A549 (cell line): Measurements from ENCODE around the gene RAPGEF4. TPM values are rescaled to one million over a fixed set of nuclear protein-coding genes. Genes with fewer than 3 reads are reported as not detected.

Experiments used
- ATAC-seq, 2 experiments: fragments of 200-7000 bp in 1 of 2; fragments of >200 bp in 1 of 2; cut with Nextera tagmentation in 1 of 2; cut with Tn5 transposase in 1 of 2; 3 replicates each; pipeline versions ENCODE4 v1.8.0 to v1.9.1; 2018 to 2020; ENCODE audit warnings: mild to moderate bottlenecking in 1 of 2, moderate library complexity in 1 of 2
- CTCF ChIA-PET: fragments of 300-600 bp; sonication (Branson Sonifier 250); formaldehyde crosslinking; extraction: SDS; loops from one replicate; lab custom pipeline; 2021; ENCODE audit warnings: antibody characterized with exemption, inconsistent platforms; lab: Yijun Ruan, JAX
- POLR2A ChIA-PET: fragments of 350-600 bp; formaldehyde crosslinking; extraction: SDS; loops from one replicate; lab custom pipeline; 2021; ENCODE audit warnings: antibody characterized with exemption, inconsistent platforms; lab: Yijun Ruan, JAX
- DNase-seq, 2 experiments: peaks; one replicate each; pipeline versions ENCODE4 v3.0.0 to v3.0.0-alpha.2; 2011 to 2016; ENCODE audit warnings: low read depth in 1 of 2, low spot score in 1 of 2
- FAIRE-seq: peaks from 2 replicates; lab custom pipeline; 2011; peaks lifted over from hg19 to GRCh38; lab: Jason Lieb, UNC
- H3K27ac ChIP-seq, 2 experiments: fragments of >200 bp; sonication (Bioruptor Twin); formaldehyde crosslinking; 3 replicates each; pipeline ENCODE4 v1.5.1; 2016 to 2017
- H3K4me1 ChIP-seq: fragments of >200 bp; sonication (Bioruptor Twin); formaldehyde crosslinking; 3 replicates; pipeline ENCODE4 v1.6.1; 2016
- H3K4me2 ChIP-seq: fragments of >200 bp; sonication (Bioruptor Twin); formaldehyde crosslinking; 3 replicates; pipeline ENCODE4 v1.6.1; 2016
- H3K4me3 ChIP-seq: fragments of >200 bp; sonication (Bioruptor Twin); formaldehyde crosslinking; 3 replicates; pipeline ENCODE4 v1.5.1; 2016
- H3K9me3 ChIP-seq: fragments of >200 bp; sonication (Bioruptor Twin); formaldehyde crosslinking; 3 replicates; pipeline ENCODE4 v1.6.1; 2016
- CBX2 ChIP-seq: fragments of 200-600 bp; sonication (generic); IDR thresholded peaks from 2 replicates; pipeline ENCODE4 v1.6.1; 2016; ENCODE audit warnings: low read depth, mild to moderate bottlenecking, borderline replicate concordance
- CHD4 ChIP-seq: fragments of 200-600 bp; sonication (generic); IDR thresholded peaks from 2 replicates; pipeline ENCODE4 v1.6.1; 2016; ENCODE audit warnings: antibody characterized with exemption, mild to moderate bottlenecking, borderline replicate concordance
- CTCF ChIP-seq: fragments of >200 bp; sonication (Bioruptor Twin); formaldehyde crosslinking; IDR thresholded peaks from 3 replicates; pipeline ENCODE4 v1.5.1; 2016
- EHF ChIP-seq: fragments of 250-450 bp; sonication (Bioruptor Pico); IDR thresholded peaks from 2 replicates; pipeline ENCODE4 v1.5.0; 2020; ENCODE audit warnings: mild to moderate bottlenecking
- EHMT2 ChIP-seq: fragments of 200-600 bp; sonication (generic); IDR thresholded peaks from 2 replicates; pipeline ENCODE4 v1.6.1; 2016; ENCODE audit warnings: antibody characterized with exemption, low read depth, mild to moderate bottlenecking, moderate library complexity
- EP300 ChIP-seq, 2 experiments: fragments of >200 bp; sonication (Bioruptor Twin); formaldehyde crosslinking; IDR thresholded peaks; 2 replicates in 1 of 2; 3 replicates in 1 of 2; pipeline ENCODE4 v1.6.1; 2016 to 2017
- FOXS1 ChIP-seq: fragments of 250-450 bp; sonication (Bioruptor Pico); IDR thresholded peaks from 2 replicates; pipeline ENCODE4 v1.5.0; 2020; ENCODE audit warnings: mild to moderate bottlenecking, moderate library complexity
- HDAC2 ChIP-seq: fragments of 200-600 bp; sonication (generic); IDR thresholded peaks from 2 replicates; pipeline ENCODE4 v1.6.1; 2016
- HEYL ChIP-seq: fragments of 250-450 bp; sonication (Bioruptor Pico); IDR thresholded peaks from 2 replicates; pipeline ENCODE4 v1.8.0; 2021; ENCODE audit warnings: mild to moderate bottlenecking, moderate library complexity
- HOXA7 ChIP-seq: fragments of 250-450 bp; sonication (Bioruptor Pico); IDR thresholded peaks from 2 replicates; pipeline ENCODE4 v1.5.0; 2020; ENCODE audit warnings: mild to moderate bottlenecking, moderate library complexity
- JUN ChIP-seq, 2 experiments: fragments of >200 bp; sonication (Bioruptor Twin); formaldehyde crosslinking; IDR thresholded peaks; 2 replicates in 1 of 2; 3 replicates in 1 of 2; pipeline ENCODE4 v1.6.1; 2016 to 2017
- MAFK ChIP-seq: fragments of 450-650 bp; IDR thresholded peaks from 2 replicates; pipeline ENCODE4 v1.6.1; 2014; ENCODE audit not compliant: partially characterized antibody
- MAZ ChIP-seq: fragments of 150-350 bp; IDR thresholded peaks from 2 replicates; pipeline ENCODE4 v1.6.1; 2014; ENCODE audit warnings: antibody characterized with exemption, low read depth, low read length, borderline replicate concordance
- NFE2L2 ChIP-seq: fragments of 150-350 bp; conservative IDR thresholded peaks from 2 replicates; pipeline ENCODE4 v1.6.1; 2014; ENCODE audit warnings: low read length
- PHF8 ChIP-seq: fragments of 200-600 bp; sonication (generic); IDR thresholded peaks from 2 replicates; pipeline ENCODE4 v1.6.1; 2016; ENCODE audit warnings: low read depth, mild to moderate bottlenecking, antibody characterized with exemption, moderate library complexity, borderline replicate concordance
- POLR2A ChIP-seq: IDR thresholded peaks from 2 replicates; pipeline ENCODE4 v1.6.1; 2012; ENCODE audit warnings: mild to moderate bottlenecking, low read length
- POLR2AphosphoS2 ChIP-seq: conservative IDR thresholded peaks from 2 replicates; pipeline ENCODE4 v1.6.1; 2012; ENCODE audit warnings: low read length, improper control_type of control experiment, inconsistent platforms
- RAD21 ChIP-seq, 2 experiments: fragments of >200 bp in 1 of 2; sonication (Bioruptor Twin) in 1 of 2; formaldehyde crosslinking in 1 of 2; IDR thresholded peaks in 1 of 2; conservative IDR thresholded peaks in 1 of 2; 2 replicates in 1 of 2; 3 replicates in 1 of 2; pipeline ENCODE4 v1.6.1; 2012 to 2018; ENCODE audit warnings: inconsistent platforms in 1 of 2
- RARB ChIP-seq: fragments of 250-450 bp; sonication (Bioruptor Pico); IDR thresholded peaks from 2 replicates; pipeline ENCODE4 v1.8.0; 2021; ENCODE audit warnings: mild to moderate bottlenecking, moderate library complexity
- REST ChIP-seq: fragments of 200-600 bp; sonication (generic); IDR thresholded peaks from 2 replicates; pipeline ENCODE4 v1.6.1; 2016; ENCODE audit warnings: antibody characterized with exemption, mild to moderate bottlenecking, moderate library complexity
- TFCP2L1 ChIP-seq: fragments of 250-450 bp; sonication (Bioruptor Pico); IDR thresholded peaks from 2 replicates; pipeline ENCODE4 v1.5.0; 2021; ENCODE audit warnings: mild to moderate bottlenecking
- TP53 ChIP-seq: fragments of 250-450 bp; sonication (Bioruptor Pico); IDR thresholded peaks from 2 replicates; pipeline ENCODE4 v1.5.0; 2021; ENCODE audit warnings: mild to moderate bottlenecking, moderate library complexity
- ZC3H11A ChIP-seq: fragments of 450-650 bp; IDR thresholded peaks from 2 replicates; pipeline ENCODE4 v1.6.1; 2014; ENCODE audit warnings: antibody characterized with exemption, mild to moderate bottlenecking
- ZFP36 ChIP-seq: fragments of 450-650 bp; IDR thresholded peaks from 2 replicates; pipeline ENCODE4 v1.6.1; 2014; ENCODE audit warnings: borderline replicate concordance; ENCODE audit not compliant: partially characterized antibody
- ZNF302 ChIP-seq: fragments of 250-450 bp; sonication (Bioruptor Pico); IDR thresholded peaks from 2 replicates; pipeline ENCODE4 v1.9.0; 2021; ENCODE audit warnings: inconsistent platforms, mild to moderate bottlenecking, moderate library complexity
- WGBS: methylation state at CpG from one replicate; pipeline ENCODE4 v1.1.6; 2017; ENCODE audit errors: missing lambda C conversion rate; 5-methylcytosine and 5-hydroxymethylcytosine counted together
- polyA plus RNA-seq, 4 experiments: library from polyadenylated mRNA; depleted of rRNA in 3 of 4; stranded (reverse); fragments of >200 nt; fragmentation: RNase III in 1 of 4; extraction: RNeasy Plus Mini Kit Qiagen cat#74134 plus additional on column Dnase treatment in 1 of 4; gene quantifications; 2 replicates in 3 of 4; 3 replicates in 1 of 4; pipeline ENCODE4 v1.2.3, GENCODE V29; 2011 to 2017

Gene RAPGEF4
- polyA plus RNA-seq, 2 of the 4 experiments (the other 2 are of a cell fraction): 0.18 to 1.1 TPM

GRCh38 chr2:173075056-173075780, 339.6 kb downstream of the RAPGEF4 start:
- TF ChIP-seq HDAC2 (no peak), HEYL (no peak), REST (no peak), EHF (CRISPR knock-in tag) (no peak), EP300 (IDR thresholded peaks at IDR 0.05) (no peak), ZNF302 (no peak), PHF8 (peak; percentile 38; the same call in 1 of the 2 replicates), TP53 (CRISPR knock-in tag) (no peak), MAZ (0 out of 2 replicates have a peak, but pooled peaks have one; percentile 52), JUN (IDR thresholded peaks at IDR 0.05) (no peak), RAD21 (conservative IDR thresholded peaks at IDR 0.05 in 1 of 2, IDR thresholded peaks at IDR 0.05 in 1 of 2) (no peak), ZFP36 (no peak), ZC3H11A (no peak), CHD4 (no peak)
- WGBS: 24% methylated on average over 10 of the region's 25 CpGs
- H3K4me1 ChIP-seq: peaks cover 31% of the 10 kb centered on the region
- H3K9me3 ChIP-seq: no peaks in the 10 kb centered on the region
- ATAC-seq (peak in 1 of 2 experiments; percentile 2; a peak in 1 of 6 replicates), FAIRE-seq (no peak), DNase-seq (no peak)
- H3K4me3 ChIP-seq: peak overlapping the region; percentile 88
- H3K27ac ChIP-seq: peak overlapping the region; percentile 94 to 98
- ChIA-PET POLR2A (interaction anchor here (0.6 to 1.3 kb wide), 3 partner anchors 26 to 47 kb away, joined by 3 to 9 read pairs (median 4); no protein-coding TSS in a partner anchor), CTCF (interaction anchor here (0.7 to 4.7 kb wide), 5 partner anchors 16 to 136 kb away, joined by 3 to 34 read pairs (median 6); no protein-coding TSS in a partner anchor)
- peak overlapping the region; percentile 98 for H3K4me2 ChIP-seq

GRCh38 chr2:173075781-173076580, 340.3 kb downstream of the RAPGEF4 start, which contains the start of gene MAP3K20:
Gene MAP3K20 (plus strand): TSS chr2:173075846. CDS start chr2:173091032, 15,186 bp downstream.
- CTCF ChIA-PET: interaction anchor here (0.7 to 1.6 kb wide), 6 partner anchors 15 to 135 kb away, joined by 3 to 6 read pairs (median 4); no protein-coding TSS in a partner anchor
- DNase-seq (peak in 1 of 2 experiments; percentile 77), FAIRE-seq (no peak)
- TF ChIP-seq NFE2L2 (no peak), CTCF (peak; percentile 48; the same call in 2 of the 3 replicates), ZNF302 (no peak), TFCP2L1 (CRISPR knock-in tag) (no peak), REST (no peak), HOXA7 (no peak), POLR2A (peak; percentile 60), EHF (CRISPR knock-in tag) (no peak), RARB (no peak), EHMT2 (no peak), ZFP36 (no peak), MAFK (no peak), CBX2 (no peak), PHF8 (peak; percentile 18; the same call in 1 of the 2 replicates), POLR2AphosphoS2 (no peak), FOXS1 (CRISPR knock-in tag) (no peak), TP53 (CRISPR knock-in tag) (0 out of 2 replicates have a peak, but pooled peaks have one; percentile 3)

More at GRCh38 chr2:173075781-173076580, 340.3 kb downstream of the RAPGEF4 start, which contains the start of gene MAP3K20:
- peak; percentile 80 to 84 for ATAC-seq
- WGBS: 0% methylated on average over 20 of the region's 106 CpGs
- Histone ChIP-seq H3K4me1 (peaks cover 36% of the 10 kb centered on the region), H3K4me2 (peak within 1 kb of the TSS; percentile 98), H3K9me3 (no peaks in the 10 kb centered on the region), H3K27ac (peak within 1 kb of the TSS; percentile 94 to 98), H3K4me3 (peak within 1 kb of the TSS; percentile 88)
- POLR2A ChIA-PET: interaction anchor here (0.6 to 1.3 kb wide), 2 partner anchors 44 to 84 kb away, joined by 4 read pairs; no protein-coding TSS in a partner anchor
